ENCODE data around the gene CNTD1.

CNTD1 gene

GRCh38 chr17:42806249-42806648 lies 7.6 kb downstream of the CNTD1 start:
- TF ChIP-seq CTCF (IDR thresholded peaks at IDR 0.05; ENCODE audit: low read depth, low read length), result no peak
- no peak overlapping the region for H3K4me3 ChIP-seq (replicated peaks in 1 of 2; ENCODE audit: low read depth in 2 of 2, low read length in 2 of 2)
- DNase-seq (ENCODE audit: low read depth in 2 of 2), result no peak

GRCh38 chr17:42809250-42809649 lies 10.6 kb downstream of the CNTD1 start:
- no peak for TF ChIP-seq CTCF (IDR thresholded peaks at IDR 0.05; ENCODE audit: low read depth, low read length)

GRCh38 chr17:42814633-42815399 lies 16.2 kb downstream of the CNTD1 start:
- peak; percentile 94 to 98 for DNase-seq (ENCODE audit: low read depth in 2 of 2)
- no peak for TF ChIP-seq CTCF (IDR thresholded peaks at IDR 0.05; ENCODE audit: low read depth, low read length)
- H3K4me3 ChIP-seq (replicated peaks in 1 of 2; ENCODE audit: low read depth in 2 of 2, low read length in 2 of 2), result no peak overlapping the region

More at GRCh38 chr17:42809250-42809649, 10.6 kb downstream of the CNTD1 start:
- no peak overlapping the region for H3K4me3 ChIP-seq (replicated peaks in 1 of 2; ENCODE audit: low read depth in 2 of 2, low read length in 2 of 2)
- DNase-seq (ENCODE audit: low read depth in 2 of 2), result peak; percentile 83 to 91

- TF ChIP-seq CTCF (IDR thresholded peaks at IDR 0.05; ENCODE audit: low read depth, low read length), result no peak
- DNase-seq (ENCODE audit: low read depth in 2 of 2), result peak in 1 of 2 donors; percentile 77
- H3K4me3 ChIP-seq (replicated peaks in 1 of 2; ENCODE audit: low read depth in 2 of 2, low read length in 2 of 2), result no peak overlapping the region
Observed at GRCh38 chr17:42817866-42818265, 19.2 kb downstream of the CNTD1 start.

GRCh38 chr17:42818379-42818778 lies 19.7 kb downstream of the CNTD1 start:
- peak; percentile 22 to 81 for DNase-seq (ENCODE audit: low read depth in 2 of 2)
- no peak overlapping the region for H3K4me3 ChIP-seq (replicated peaks in 1 of 2; ENCODE audit: low read depth in 2 of 2, low read length in 2 of 2)
- TF ChIP-seq CTCF (IDR thresholded peaks at IDR 0.05; ENCODE audit: low read depth, low read length), result no peak

- H3K4me3 ChIP-seq (replicated peaks in 1 of 2; ENCODE audit: low read depth in 2 of 2, low read length in 2 of 2), result no peak overlapping the region
- peak; percentile 84 for TF ChIP-seq CTCF (IDR thresholded peaks at IDR 0.05; ENCODE audit: low read depth, low read length)
- DNase-seq (ENCODE audit: low read depth in 2 of 2), result peak; percentile 71 to 77
Observed at GRCh38 chr17:42819939-42820535, 21.4 kb downstream of the CNTD1 start.
